Astrocyte of the spinal cord (primary cell): Measurements from ENCODE around the gene IGFBP5.

Source experiments
- DNase-seq: peaks from one replicate; pipeline ENCODE4 v3.0.0; 2011; ENCODE audit warnings: low read depth, low spot score
- H3K4me3 ChIP-seq: 2 replicates; pipeline ENCODE4 v1.5.1; 2011; ENCODE audit warnings: low read depth, mild to moderate bottlenecking, low read length, moderate library complexity
- in situ Hi-C: cut with HindIII; loops from 2 replicates; pipeline ENCODE4 v1.10.0; 2017; ENCODE audit warnings: low sequenced_read_pairs
- TF ChIP-seq, protein P1 (sequence below): IDR thresholded peaks from 2 replicates; pipeline ENCODE4 v1.5.1; 2012; ENCODE audit warnings: low read depth, mild to moderate bottlenecking, low read length, inconsistent platforms

Gene IGFBP5

DNA sequence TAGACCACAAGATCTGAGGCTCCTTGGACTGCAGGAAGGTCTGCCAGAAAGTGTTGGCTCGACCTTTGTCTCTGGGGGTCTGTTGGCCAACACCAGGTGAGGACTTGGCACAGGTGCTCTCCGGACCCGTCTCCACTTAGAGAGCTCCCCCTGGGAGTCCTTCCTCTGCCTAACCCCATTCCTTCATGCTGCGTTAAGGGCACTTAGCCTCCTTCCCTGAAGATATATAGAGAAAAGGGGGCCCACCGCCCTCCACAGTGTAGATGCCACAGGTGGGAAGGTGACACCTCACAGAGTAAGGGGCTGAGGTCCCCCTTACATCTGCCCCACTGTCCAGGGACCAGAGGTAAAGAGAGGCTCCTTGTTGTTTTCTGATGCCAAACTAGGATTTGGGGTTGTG is 8.2 kb downstream of the IGFBP5 start:
- in situ Hi-C loops: no loop called here
- H3K4me3 ChIP-seq: no peak overlapping the region
- no peak for DNase-seq
- TF ChIP-seq, protein P1, sequence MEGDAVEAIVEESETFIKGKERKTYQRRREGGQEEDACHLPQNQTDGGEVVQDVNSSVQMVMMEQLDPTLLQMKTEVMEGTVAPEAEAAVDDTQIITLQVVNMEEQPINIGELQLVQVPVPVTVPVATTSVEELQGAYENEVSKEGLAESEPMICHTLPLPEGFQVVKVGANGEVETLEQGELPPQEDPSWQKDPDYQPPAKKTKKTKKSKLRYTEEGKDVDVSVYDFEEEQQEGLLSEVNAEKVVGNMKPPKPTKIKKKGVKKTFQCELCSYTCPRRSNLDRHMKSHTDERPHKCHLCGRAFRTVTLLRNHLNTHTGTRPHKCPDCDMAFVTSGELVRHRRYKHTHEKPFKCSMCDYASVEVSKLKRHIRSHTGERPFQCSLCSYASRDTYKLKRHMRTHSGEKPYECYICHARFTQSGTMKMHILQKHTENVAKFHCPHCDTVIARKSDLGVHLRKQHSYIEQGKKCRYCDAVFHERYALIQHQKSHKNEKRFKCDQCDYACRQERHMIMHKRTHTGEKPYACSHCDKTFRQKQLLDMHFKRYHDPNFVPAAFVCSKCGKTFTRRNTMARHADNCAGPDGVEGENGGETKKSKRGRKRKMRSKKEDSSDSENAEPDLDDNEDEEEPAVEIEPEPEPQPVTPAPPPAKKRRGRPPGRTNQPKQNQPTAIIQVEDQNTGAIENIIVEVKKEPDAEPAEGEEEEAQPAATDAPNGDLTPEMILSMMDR: no peak

DNA sequence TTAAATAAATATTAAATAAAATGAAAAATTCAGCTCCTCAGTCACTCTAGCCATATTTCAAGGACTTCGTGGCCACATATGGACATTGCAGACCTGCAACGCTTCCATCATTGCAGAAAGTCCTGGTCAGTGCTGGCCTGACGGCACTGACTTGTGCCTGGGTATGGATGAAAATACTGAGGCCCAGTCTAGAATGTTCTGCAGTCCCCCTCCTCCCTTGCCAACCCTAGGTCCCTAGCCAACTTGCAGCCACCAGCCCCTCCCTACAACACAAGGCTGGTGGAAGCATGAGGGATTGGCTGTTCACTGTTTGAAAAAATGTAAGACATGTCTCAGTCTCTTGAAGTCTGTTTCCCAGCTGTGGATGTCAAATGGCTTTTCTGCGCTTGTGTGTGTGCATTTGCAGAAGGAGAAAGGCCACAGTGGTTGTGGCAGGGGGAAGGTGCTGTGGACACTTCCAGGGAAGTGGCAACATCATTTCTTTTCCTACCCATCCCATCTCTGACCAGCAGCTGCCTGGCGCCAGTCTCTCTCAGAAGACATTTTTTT is 9.9 kb downstream of the IGFBP5 start:
- DNase-seq: no peak
- TF ChIP-seq, protein P1: no peak
- in situ Hi-C loops: no loop called here
- no peak overlapping the region for H3K4me3 ChIP-seq

DNA sequence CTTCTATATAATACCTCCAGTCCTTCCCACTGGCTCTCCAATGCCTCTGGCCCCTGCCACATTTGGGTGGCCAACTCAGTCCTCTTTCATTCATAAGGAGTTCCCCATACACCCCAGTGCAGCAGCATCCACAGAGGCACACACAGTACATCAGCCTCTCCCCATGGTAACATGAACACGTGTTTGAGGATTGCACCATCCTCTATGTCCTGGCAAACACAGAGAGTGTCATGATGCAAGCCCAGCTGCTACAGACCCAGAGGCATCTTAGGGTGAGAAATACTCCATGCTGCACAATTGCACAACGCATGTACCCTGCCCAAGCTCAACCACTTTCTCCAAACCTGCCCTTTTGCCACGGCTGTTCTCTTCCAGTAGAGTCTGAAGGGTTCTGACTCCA is 11.5 kb downstream of the IGFBP5 start:
- DNase-seq: peak; percentile 61

DNA sequence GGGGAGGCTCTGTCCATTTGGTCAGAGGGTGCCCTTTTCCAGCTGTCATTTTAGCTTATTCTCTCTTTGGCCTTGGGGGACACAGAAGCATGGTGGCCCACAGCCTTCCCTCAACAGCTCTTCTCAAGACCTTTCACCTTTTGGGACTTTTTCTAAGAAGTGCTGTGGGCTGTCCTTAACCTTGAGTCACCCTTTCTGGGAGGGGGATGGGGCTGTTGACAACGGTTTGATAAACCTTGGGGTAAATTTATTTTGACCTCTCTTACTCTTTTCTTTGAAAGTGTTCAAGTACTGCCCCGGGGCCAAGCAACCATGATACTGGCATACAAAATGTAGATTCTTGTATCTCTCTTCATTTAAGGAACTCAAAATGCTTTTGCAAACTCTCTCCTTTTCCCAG is 13.7 kb downstream of the IGFBP5 start:
- in situ Hi-C loops: no loop called here
- no peak for DNase-seq
- TF ChIP-seq, protein P1: no peak
- no peak overlapping the region for H3K4me3 ChIP-seq

More for the DNA sequence above, 11.5 kb downstream of the IGFBP5 start:
- in situ Hi-C loops: no loop called here
- TF ChIP-seq, protein P1: no peak
- no peak overlapping the region for H3K4me3 ChIP-seq

DNA sequence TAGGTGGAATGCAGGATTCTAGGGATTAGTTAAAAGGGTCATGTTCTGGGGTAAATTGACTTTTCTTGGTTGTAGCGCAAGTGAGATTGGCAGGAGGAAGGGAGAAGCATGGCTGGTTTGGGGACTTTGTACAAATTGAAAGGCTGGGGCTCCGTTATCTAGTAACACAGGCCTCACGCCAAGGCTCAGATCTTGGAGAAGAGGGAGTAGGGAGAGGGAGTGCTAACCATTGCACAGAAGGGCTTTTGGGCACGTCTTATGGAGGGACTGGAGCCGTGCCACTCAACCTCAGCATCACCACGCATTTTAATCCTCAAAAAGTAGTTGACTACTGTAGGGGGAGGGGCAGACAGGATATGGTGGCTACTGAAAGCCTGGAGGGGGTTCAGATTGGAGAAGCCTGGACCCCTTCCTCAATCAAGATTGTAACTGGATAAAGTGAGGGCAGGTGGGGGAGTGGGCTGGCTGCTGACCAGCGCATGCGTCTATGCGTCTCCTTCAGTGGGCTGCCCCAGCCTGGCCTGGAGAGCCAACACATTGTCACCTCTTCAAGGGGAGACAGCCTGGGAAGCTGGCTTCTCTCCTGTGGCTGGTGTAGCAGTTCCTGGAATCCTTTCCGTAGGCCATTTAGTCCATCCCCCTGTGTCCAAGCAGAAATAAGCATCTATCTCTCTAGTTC is 14.3 kb downstream of the IGFBP5 start:
- no peak overlapping the region for H3K4me3 ChIP-seq
- TF ChIP-seq, protein P1: no peak
- DNase-seq: no peak
- in situ Hi-C loops: no loop called here

DNA sequence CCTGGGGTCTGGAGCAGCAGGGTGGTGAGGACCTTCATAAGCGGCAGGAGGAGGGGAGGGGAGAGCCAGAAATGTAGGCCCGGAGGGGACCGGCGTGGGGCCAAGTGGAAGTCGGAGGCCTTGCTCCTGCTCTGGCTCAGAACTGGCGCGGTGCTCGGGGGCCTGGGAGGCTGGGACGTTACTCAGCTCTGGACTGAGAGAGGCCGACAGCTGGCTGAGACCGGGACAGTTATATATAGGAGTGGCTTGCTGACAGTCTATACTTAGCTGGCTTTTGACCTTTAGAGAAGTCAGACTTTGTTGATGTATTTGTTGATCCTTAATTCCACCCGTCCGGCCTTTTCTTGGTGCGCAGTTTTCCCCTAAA is 15.7 kb downstream of the IGFBP5 start:
- TF ChIP-seq, protein P1: no peak
- no peak overlapping the region for H3K4me3 ChIP-seq
- in situ Hi-C loops: no loop called here
- DNase-seq: no peak
